ENCODE data around the gene ATG13. TPM values are rescaled to one million over a fixed set of nuclear protein-coding genes. Genes with fewer than 3 reads are reported as not detected.
A peak's percentile ranks its signal among the peaks of the same experiment; 100 is the strongest.

The ATG13 gene
- total and polyA plus RNA-seq, 10 donors, result 14.9 to 111 (median 81.9) TPM

DNA sequence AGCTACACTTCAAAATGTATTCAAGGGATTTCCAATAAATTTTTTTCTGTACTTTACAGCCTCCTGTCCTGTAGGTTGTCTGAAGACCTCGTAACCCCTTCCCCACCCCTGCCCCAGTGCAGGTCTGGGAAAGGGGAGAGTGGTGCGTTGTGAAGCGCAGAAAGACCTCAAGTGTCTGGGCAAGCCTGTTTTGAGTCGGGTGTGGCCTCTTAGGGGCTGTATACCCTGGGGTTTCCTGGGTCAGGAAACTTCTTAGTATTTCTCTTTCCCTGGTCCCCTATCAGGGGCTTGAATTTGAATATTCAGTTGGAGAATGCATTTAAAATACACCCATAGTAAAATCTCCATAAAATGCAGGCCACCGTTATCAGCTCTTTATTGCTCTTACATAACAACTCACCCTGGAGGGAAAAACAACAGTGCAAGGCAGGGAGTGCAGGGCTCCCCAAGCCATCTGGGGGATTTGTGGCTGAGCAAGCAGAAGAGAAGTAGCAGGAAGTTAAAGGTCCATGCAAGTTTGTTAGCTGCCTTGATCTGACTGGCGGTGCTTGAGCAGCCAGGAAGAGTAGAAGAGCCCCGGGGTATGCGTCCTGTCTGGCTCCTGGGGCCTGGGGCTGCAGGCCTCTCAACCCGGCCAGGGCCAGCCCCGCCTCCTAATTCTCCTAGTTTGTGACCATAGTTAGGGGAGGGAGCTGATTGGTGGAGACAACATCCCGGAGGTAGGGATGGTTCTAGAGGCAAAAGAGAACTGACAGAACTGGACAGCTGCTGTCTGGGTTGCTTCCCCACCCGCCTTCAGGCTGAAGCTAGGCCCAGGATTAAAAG is 57.3 kb downstream of the ATG13 start:
- 39 to 46% (median 42%) methylated on average over 12 of the region's 12 CpGs for WGBS, 5 donors
- Histone ChIP-seq H3K27me3 (replicated peaks in 1 of 7) (no peaks in the 10 kb centered on the region), H3K4me3 (peak overlapping the region in 1 of 8 donors; percentile 35), H3K36me3 (peaks cover 8 to 84% (median 66%) of the 10 kb centered on the region in 6 donors), H3K4me1 (peaks cover 44 to 95% (median 77%) of the 10 kb centered on the region in 6 donors), H3K27ac (peak overlapping the region; percentile 5 to 90 (median 77)), H3K9me3 (no peaks in the 10 kb centered on the region)
- intact Hi-C loops (cut with DNase I; ENCODE audit: low total_unique reads), result no loop called here
- DNase-seq, result peak; percentile 78
- TF ChIP-seq POLR2AphosphoS5 (IDR thresholded peaks at IDR 0.05), result peak; percentile 40 to 70 (median 40)
- TF ChIP-seq, protein P1, sequence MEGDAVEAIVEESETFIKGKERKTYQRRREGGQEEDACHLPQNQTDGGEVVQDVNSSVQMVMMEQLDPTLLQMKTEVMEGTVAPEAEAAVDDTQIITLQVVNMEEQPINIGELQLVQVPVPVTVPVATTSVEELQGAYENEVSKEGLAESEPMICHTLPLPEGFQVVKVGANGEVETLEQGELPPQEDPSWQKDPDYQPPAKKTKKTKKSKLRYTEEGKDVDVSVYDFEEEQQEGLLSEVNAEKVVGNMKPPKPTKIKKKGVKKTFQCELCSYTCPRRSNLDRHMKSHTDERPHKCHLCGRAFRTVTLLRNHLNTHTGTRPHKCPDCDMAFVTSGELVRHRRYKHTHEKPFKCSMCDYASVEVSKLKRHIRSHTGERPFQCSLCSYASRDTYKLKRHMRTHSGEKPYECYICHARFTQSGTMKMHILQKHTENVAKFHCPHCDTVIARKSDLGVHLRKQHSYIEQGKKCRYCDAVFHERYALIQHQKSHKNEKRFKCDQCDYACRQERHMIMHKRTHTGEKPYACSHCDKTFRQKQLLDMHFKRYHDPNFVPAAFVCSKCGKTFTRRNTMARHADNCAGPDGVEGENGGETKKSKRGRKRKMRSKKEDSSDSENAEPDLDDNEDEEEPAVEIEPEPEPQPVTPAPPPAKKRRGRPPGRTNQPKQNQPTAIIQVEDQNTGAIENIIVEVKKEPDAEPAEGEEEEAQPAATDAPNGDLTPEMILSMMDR (IDR thresholded peaks at IDR 0.05 in 8 of 11, conservative IDR thresholded peaks at IDR 0.05 in 3 of 11), result no peak

DNA sequence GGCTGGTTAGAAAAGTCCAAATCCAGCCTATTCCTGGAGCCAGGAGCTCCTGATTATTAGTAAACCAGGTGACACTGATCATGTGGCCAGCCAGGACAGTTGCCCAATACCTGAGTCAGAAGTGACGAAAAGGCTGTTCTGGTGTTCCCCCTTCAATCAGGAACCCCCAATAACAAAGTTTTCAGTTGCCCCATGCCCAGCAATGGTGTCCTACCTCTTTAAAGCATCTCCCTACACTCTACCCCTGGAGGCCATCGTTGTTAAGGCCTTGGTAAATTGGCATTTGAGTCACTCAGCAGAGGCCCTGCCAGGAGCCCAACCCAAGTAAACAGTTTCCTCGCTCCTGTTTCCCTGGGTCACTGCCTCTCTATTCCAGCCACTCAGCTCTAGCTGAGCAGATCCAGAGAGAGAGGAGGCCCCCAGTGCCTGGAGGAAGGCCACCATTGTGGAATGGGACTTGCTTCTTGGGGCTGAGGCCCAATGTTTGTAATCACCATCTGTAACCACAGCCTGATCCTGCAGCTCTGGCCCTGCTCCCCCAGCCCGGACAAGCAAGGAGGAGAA is 58.0 kb downstream of the ATG13 start:
- Histone ChIP-seq H3K36me3 (peaks cover 8 to 84% (median 68%) of the 10 kb centered on the region in 6 donors), H3K4me3 (peak overlapping the region in 1 of 8 donors; percentile 35), H3K4me1 (peaks cover 42 to 92% (median 73%) of the 10 kb centered on the region in 6 donors), H3K27ac (peak overlapping the region; percentile 5 to 90 (median 77)), H3K27me3 (replicated peaks in 1 of 7) (no peaks in the 10 kb centered on the region), H3K9me3 (no peaks in the 10 kb centered on the region)
- intact Hi-C loops (cut with DNase I; ENCODE audit: low total_unique reads), result no loop called here
- peak; percentile 68 for DNase-seq
- no peak for TF ChIP-seq POLR2A (IDR thresholded peaks at IDR 0.05)
- TF ChIP-seq, protein P1 (IDR thresholded peaks at IDR 0.05 in 8 of 11, conservative IDR thresholded peaks at IDR 0.05 in 3 of 11), result no peak
- no peak for TF ChIP-seq POLR2AphosphoS5 (IDR thresholded peaks at IDR 0.05)
- WGBS, 5 donors, result 44 to 73% (median 62%) methylated on average over 4 of the region's 4 CpGs

DNA sequence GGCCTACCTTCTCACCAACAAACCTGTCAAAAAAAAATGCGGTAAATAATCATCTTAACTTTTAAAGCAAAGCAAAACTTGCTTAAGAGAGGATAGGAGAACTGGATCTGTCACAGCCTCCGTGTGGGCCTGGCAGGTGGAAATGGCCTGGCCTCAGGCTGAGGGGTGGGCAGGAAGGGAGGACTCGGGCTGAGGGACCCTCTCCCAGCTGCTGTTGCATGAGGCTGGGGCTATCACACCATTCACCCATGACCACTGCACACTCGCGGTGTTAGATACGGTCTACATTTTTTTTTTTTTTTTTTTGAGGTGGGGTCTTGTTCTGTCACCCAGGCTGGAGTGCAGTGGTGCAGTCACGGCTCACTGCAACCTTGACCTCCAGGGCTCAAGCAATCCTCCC is 58.6 kb downstream of the ATG13 start:
- peaks cover 38 to 86% (median 68%) of the 10 kb centered on the region in 6 donors for H3K4me1 ChIP-seq
- no peak for TF ChIP-seq POLR2A (IDR thresholded peaks at IDR 0.05)
- peak in 2 of 3 donors; percentile 4 to 59 for TF ChIP-seq POLR2AphosphoS5 (IDR thresholded peaks at IDR 0.05)
- H3K9me3 ChIP-seq, result no peaks in the 10 kb centered on the region
- 77 to 89% (median 85%) methylated on average over 7 of the region's 7 CpGs for WGBS, 5 donors
- peak; percentile 60 for DNase-seq
- intact Hi-C loops (cut with DNase I; ENCODE audit: low total_unique reads), result no loop called here
- H3K27ac ChIP-seq, result peak overlapping the region; percentile 5 to 90 (median 77)
- no peaks in the 10 kb centered on the region for H3K27me3 ChIP-seq (replicated peaks in 1 of 7)
- peaks cover 8 to 84% (median 68%) of the 10 kb centered on the region in 6 donors for H3K36me3 ChIP-seq
- H3K4me3 ChIP-seq, result peak overlapping the region in 1 of 8 donors; percentile 35

DNA sequence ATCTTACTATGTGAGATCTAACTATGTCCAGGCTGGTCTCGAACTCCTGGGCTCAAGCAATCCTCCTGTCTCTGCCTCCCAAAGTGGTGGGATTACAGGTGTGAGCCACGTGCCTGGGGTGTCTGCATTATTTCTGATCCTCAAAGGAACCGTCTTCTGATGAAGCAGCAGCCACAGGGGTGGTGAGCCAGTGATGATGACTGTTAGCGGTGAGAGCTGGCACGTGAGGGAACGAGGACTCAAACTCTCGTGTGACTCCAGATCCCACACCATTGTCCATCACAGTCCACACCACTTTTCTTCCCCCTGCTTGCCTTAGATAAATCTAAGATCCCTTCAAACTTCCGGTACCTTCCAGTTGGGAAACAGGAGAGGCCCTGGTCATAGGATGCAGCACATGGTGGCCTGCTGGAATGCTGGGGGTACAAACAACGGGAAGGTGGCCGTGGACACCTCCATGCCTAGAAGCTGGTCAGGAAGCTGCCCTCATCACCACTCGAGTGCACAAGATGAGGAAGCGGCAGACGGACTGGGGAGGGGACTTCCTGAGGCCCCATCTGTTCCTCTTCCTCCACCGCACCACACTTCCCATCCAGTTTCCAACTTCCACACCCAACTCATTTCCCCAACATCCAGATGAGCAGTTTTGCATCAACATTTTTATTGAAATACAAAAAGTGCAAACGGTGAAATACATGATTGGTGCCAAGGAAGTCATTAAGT is 59.2 kb downstream of the ATG13 start:
- H3K27ac ChIP-seq, result peak overlapping the region in 7 of 8 donors; percentile 33 to 90 (median 79)

More for the DNA sequence above, 59.2 kb downstream of the ATG13 start:
- Histone ChIP-seq H3K9me3 (no peaks in the 10 kb centered on the region), H3K4me3 (peak overlapping the region in 1 of 8 donors; percentile 35), H3K36me3 (peaks cover 8 to 84% (median 68%) of the 10 kb centered on the region in 6 donors), H3K4me1 (peaks cover 35 to 79% (median 62%) of the 10 kb centered on the region in 6 donors), H3K27me3 (replicated peaks in 1 of 7) (no peaks in the 10 kb centered on the region)
- DNase-seq, result peak; percentile 85
- intact Hi-C loops (cut with DNase I; ENCODE audit: low total_unique reads), result no loop called here
- TF ChIP-seq POLR2A (IDR thresholded peaks at IDR 0.05), result no peak
- TF ChIP-seq, protein P1 (IDR thresholded peaks at IDR 0.05 in 8 of 11, conservative IDR thresholded peaks at IDR 0.05 in 3 of 11), result no peak
- TF ChIP-seq POLR2AphosphoS5 (IDR thresholded peaks at IDR 0.05), result peak in 1 of 3 donors; percentile 48
- WGBS, 5 donors, result 48 to 62% (median 55%) methylated on average over 15 of the region's 15 CpGs

Data from spleen (tissue), 11 donors.